ENCODE data around the gene NTM. TPM values are rescaled to one million over a fixed set of nuclear protein-coding genes. Genes with fewer than 3 reads are reported as not detected.

The NTM gene
- polyA plus RNA-seq, 4 donors, result 0.94 to 3.1 (median 1.4) TPM; not detected in 1

DNA sequence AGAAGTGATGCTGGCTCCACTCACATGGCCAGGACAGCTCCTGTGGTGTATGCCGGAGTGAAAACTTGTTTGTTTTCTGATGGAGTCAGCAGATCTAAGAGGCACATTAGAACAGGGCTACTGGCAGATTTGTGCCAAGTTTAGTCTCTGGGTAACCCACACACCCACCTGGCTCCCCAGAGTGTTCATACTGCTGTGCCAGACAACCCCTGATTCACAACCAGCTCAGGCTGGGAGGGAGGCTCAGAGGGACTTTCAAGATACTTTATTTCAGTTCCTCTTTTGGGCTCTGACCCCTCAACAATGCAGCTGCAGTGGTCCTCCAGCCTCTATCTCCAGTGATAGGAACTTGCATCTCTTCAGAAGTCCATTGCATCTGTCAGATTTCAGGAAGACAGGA, 8.5 kb downstream of the NTM start:
- H3K9me3 ChIP-seq (ENCODE audit: control insufficient read depth in 2 of 2, insufficient read depth in 1 of 2, low read depth in 1 of 2, low read length in 1 of 2), result no peaks in the 10 kb centered on the region
- no peaks in the 10 kb centered on the region for H3K4me1 ChIP-seq (ENCODE audit: control insufficient read depth in 3 of 3, insufficient read depth in 2 of 3, low read depth in 1 of 3, low read length in 2 of 3)
- no peak for DNase-seq
- no peak overlapping the region for H3K27ac ChIP-seq (ENCODE audit: low read depth in 1 of 3, low read length in 2 of 3)
- 81 to 96% (median 81%) methylated on average over 1 of the region's 1 CpG for WGBS, 3 donors
- H3K4me3 ChIP-seq (ENCODE audit: low read depth in 1 of 3, low read length in 3 of 3), result no peak overlapping the region
- peaks cover 0 to 18% (median 0%) of the 10 kb centered on the region in 3 donors for H3K27me3 ChIP-seq (ENCODE audit: control insufficient read depth in 3 of 3, insufficient read depth in 3 of 3, low read length in 3 of 3)
- FAIRE-seq, result no peak
- no peaks in the 10 kb centered on the region for H3K36me3 ChIP-seq (ENCODE audit: control insufficient read depth in 3 of 3, insufficient read depth in 2 of 3, low read depth in 1 of 3, low read length in 3 of 3)

DNA sequence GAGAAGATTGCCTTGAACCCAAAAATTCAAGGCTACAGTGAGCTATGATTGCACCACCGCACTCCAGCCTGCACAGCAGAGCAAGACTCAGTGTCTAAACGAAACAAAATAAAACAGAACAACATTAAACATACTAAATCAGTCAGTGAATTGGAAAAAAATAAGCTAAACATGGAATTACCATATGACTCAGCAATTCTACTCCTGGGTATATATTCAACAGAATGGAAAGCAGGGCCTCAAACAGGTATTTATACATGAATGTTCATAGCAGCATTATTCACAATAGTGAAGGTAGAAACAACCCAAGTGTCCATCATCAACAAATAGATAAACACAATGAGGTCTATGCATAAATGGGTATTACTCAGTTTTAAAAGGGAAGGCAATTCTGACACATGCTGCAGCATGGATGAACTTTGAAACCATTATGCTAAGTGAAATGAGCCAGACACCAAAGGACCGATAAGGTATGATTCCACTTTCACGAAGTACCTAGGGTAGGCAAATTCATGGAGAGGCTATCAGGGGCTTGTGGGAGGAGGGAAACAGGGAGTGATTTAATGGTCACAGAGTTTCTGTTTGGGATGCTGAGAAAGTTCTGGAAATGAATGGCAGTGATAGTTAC, 15.5 kb downstream of the NTM start:
- Histone ChIP-seq H3K9me3 (ENCODE audit: control insufficient read depth in 2 of 2, insufficient read depth in 1 of 2, low read depth in 1 of 2, low read length in 1 of 2) (no peaks in the 10 kb centered on the region), H3K4me1 (ENCODE audit: control insufficient read depth in 3 of 3, insufficient read depth in 2 of 3, low read depth in 1 of 3, low read length in 2 of 3) (peaks cover 0 to 6% (median 0%) of the 10 kb centered on the region in 3 donors), H3K4me3 (ENCODE audit: low read depth in 1 of 3, low read length in 3 of 3) (no peak overlapping the region), H3K27me3 (ENCODE audit: control insufficient read depth in 3 of 3, insufficient read depth in 3 of 3, low read length in 3 of 3) (peaks cover 0 to 6% (median 0%) of the 10 kb centered on the region in 3 donors), H3K36me3 (ENCODE audit: control insufficient read depth in 3 of 3, insufficient read depth in 2 of 3, low read depth in 1 of 3, low read length in 3 of 3) (no peaks in the 10 kb centered on the region), H3K27ac (ENCODE audit: low read depth in 1 of 3, low read length in 2 of 3) (no peak overlapping the region)
- DNase-seq (peak; percentile 63 to 76), FAIRE-seq (no peak)
- 21 to 58% (median 41%) methylated on average over 4 of the region's 4 CpGs for WGBS, 3 donors

DNA sequence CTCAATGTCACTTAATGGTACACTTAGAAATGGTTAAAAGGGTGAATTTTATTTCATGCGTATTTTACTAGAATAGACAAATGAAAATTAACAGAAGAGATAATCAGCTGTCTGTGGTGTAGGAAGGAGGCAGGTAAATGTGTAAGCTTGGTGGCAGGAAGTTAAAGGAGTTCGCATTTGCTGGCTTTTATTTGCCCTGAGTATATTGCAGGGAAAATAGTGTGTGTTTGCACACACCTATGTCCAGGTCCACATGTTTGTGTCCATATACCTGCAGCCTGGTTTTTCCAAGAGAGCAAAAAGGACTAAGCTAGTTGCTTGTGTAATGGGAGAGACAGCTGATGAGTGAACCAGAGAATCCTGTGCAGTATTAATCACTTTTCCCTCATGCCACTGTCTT, 16.0 kb downstream of the NTM start:
- Histone ChIP-seq H3K4me3 (ENCODE audit: low read depth in 1 of 3, low read length in 3 of 3) (no peak overlapping the region), H3K36me3 (ENCODE audit: control insufficient read depth in 3 of 3, insufficient read depth in 2 of 3, low read depth in 1 of 3, low read length in 3 of 3) (no peaks in the 10 kb centered on the region), H3K27ac (ENCODE audit: low read depth in 1 of 3, low read length in 2 of 3) (no peak overlapping the region), H3K9me3 (ENCODE audit: control insufficient read depth in 2 of 2, insufficient read depth in 1 of 2, low read depth in 1 of 2, low read length in 1 of 2) (no peaks in the 10 kb centered on the region), H3K4me1 (ENCODE audit: control insufficient read depth in 3 of 3, insufficient read depth in 2 of 3, low read depth in 1 of 3, low read length in 2 of 3) (peaks cover 0 to 6% (median 0%) of the 10 kb centered on the region in 3 donors), H3K27me3 (ENCODE audit: control insufficient read depth in 3 of 3, insufficient read depth in 3 of 3, low read length in 3 of 3) (peaks cover 0 to 6% (median 0%) of the 10 kb centered on the region in 3 donors)
- FAIRE-seq (no peak), DNase-seq (no peak)
- WGBS, 3 donors, result 20 to 61% (median 48%) methylated on average over 2 of the region's 2 CpGs

DNA sequence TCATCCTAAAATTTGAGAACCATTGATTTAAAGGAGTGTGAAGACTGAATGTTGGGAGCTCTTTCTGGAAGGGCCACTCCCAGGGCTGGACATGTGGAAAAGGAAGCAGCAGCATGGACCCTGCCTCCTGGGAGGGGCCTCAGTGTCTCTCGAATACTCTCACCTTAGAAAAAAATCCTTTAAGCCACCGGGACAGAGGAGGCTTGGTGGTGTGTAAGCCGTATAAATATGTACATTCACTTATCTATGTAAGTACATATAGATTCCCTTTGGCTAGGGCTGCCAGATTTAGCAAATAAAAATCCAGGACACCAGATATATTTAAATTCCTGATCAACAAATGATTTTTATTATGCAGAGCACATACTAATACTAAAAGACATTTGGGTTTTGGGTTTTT, 17.6 kb downstream of the NTM start:
- Histone ChIP-seq H3K27me3 (ENCODE audit: control insufficient read depth in 3 of 3, insufficient read depth in 3 of 3, low read length in 3 of 3) (peaks cover 0 to 3% (median 0%) of the 10 kb centered on the region in 3 donors), H3K36me3 (ENCODE audit: control insufficient read depth in 3 of 3, insufficient read depth in 2 of 3, low read depth in 1 of 3, low read length in 3 of 3) (no peaks in the 10 kb centered on the region), H3K4me1 (ENCODE audit: control insufficient read depth in 3 of 3, insufficient read depth in 2 of 3, low read depth in 1 of 3, low read length in 2 of 3) (peaks cover 0 to 6% (median 0%) of the 10 kb centered on the region in 3 donors), H3K27ac (ENCODE audit: low read depth in 1 of 3, low read length in 2 of 3) (no peak overlapping the region), H3K9me3 (ENCODE audit: control insufficient read depth in 2 of 2, insufficient read depth in 1 of 2, low read depth in 1 of 2, low read length in 1 of 2) (no peaks in the 10 kb centered on the region), H3K4me3 (ENCODE audit: low read depth in 1 of 3, low read length in 3 of 3) (no peak overlapping the region)
- WGBS, 3 donors, result 40 to 60% (median 57%) methylated on average over 3 of the region's 3 CpGs
- DNase-seq (no peak), FAIRE-seq (no peak)

DNA sequence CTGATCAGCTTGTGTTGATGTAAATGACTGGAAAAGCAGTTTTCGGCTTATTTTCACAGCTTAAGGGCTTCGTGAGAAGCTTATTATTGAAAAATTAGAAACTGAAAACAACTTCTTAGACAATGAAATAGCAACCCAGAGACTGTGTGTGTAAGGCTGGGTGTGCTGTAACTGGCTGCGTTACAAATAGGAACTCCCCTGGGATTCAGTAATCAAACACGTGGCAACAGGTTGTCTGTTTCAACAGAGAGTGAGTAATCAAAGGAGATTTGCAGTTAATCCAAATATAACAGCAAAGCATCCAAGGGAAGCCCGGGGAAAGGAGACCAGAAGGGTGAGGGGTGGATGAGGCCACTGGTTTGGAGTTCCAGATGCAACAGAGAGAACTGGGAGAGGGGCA, 19.2 kb downstream of the NTM start:
- no peak for FAIRE-seq
- peaks cover 0 to 3% (median 0%) of the 10 kb centered on the region in 3 donors for H3K27me3 ChIP-seq (ENCODE audit: control insufficient read depth in 3 of 3, insufficient read depth in 3 of 3, low read length in 3 of 3)
- no peak overlapping the region for H3K27ac ChIP-seq (ENCODE audit: low read depth in 1 of 3, low read length in 2 of 3)
- H3K36me3 ChIP-seq (ENCODE audit: control insufficient read depth in 3 of 3, insufficient read depth in 2 of 3, low read depth in 1 of 3, low read length in 3 of 3), result no peaks in the 10 kb centered on the region
- no peak for DNase-seq
- H3K4me1 ChIP-seq (ENCODE audit: control insufficient read depth in 3 of 3, insufficient read depth in 2 of 3, low read depth in 1 of 3, low read length in 2 of 3), result peaks cover 0 to 6% (median 0%) of the 10 kb centered on the region in 3 donors
- 68 to 79% (median 74%) methylated on average over 5 of the region's 5 CpGs for WGBS, 3 donors
- no peaks in the 10 kb centered on the region for H3K9me3 ChIP-seq (ENCODE audit: control insufficient read depth in 2 of 2, insufficient read depth in 1 of 2, low read depth in 1 of 2, low read length in 1 of 2)
- no peak overlapping the region for H3K4me3 ChIP-seq (ENCODE audit: low read depth in 1 of 3, low read length in 3 of 3)

DNA sequence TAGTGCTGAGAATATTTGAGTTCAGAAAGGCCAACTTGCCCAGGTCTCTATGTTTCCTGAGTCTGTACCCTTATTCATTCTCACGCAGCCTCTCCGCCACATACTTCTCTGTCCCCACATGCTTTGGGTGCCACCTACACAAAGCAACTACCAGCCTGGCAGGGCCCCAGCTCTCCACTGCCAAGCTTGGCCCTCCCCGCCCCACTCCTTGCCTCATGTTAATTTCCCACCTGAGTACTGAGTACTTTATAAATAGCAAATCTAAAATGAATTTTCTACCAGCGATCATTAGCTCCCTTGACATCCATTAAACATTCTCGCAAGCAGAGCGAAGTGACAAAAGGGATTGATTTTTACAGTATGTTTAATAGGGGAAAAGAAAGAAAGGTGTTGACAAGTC, 20.8 kb downstream of the NTM start:
- H3K4me1 ChIP-seq (ENCODE audit: control insufficient read depth in 3 of 3, insufficient read depth in 2 of 3, low read depth in 1 of 3, low read length in 2 of 3), result no peaks in the 10 kb centered on the region
- WGBS, 3 donors, result 79 to 97% (median 95%) methylated on average over 6 of the region's 6 CpGs
- H3K36me3 ChIP-seq (ENCODE audit: control insufficient read depth in 3 of 3, insufficient read depth in 2 of 3, low read depth in 1 of 3, low read length in 3 of 3), result no peaks in the 10 kb centered on the region
- peaks cover 0 to 3% (median 0%) of the 10 kb centered on the region in 3 donors for H3K27me3 ChIP-seq (ENCODE audit: control insufficient read depth in 3 of 3, insufficient read depth in 3 of 3, low read length in 3 of 3)
- no peaks in the 10 kb centered on the region for H3K9me3 ChIP-seq (ENCODE audit: control insufficient read depth in 2 of 2, insufficient read depth in 1 of 2, low read depth in 1 of 2, low read length in 1 of 2)
- DNase-seq (no peak), FAIRE-seq (no peak)
- H3K27ac ChIP-seq (ENCODE audit: low read depth in 1 of 3, low read length in 2 of 3), result no peak overlapping the region
- no peak overlapping the region for H3K4me3 ChIP-seq (ENCODE audit: low read depth in 1 of 3, low read length in 3 of 3)

DNA sequence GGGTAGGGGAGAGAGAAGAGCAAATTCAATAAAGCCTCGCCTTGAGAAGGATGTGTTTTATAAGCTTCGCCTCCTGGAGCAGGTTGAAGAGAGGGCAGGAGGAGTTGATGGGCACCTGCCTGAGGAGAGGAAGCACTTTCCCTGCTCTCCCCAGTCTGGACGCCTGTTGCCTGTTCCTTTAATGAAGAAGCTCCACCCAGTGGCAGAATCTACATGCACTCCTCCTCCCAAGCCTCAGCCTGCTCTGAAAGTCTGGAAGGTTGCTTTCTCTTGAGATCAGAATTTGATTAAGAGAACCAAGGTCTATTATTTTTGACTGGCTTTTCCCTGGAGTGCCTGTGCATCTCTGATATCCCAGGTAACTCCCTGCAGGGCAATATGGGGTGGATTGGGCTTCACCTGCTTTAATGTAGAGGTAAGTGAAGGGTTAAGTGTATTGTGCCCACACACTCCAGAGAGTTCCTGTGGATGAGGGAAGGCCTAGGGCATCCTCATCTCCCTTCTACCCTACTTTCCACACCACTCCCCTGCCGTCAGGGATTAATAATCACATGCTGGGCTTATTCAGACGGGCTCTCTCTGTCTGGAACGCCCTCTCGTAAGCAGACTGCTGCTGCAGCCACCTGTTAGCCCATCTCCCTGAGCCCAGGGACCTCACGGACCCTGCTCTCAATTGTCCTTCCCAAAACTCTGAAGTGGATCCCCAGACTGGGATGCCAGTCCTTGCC, 22.3 kb downstream of the NTM start:
- DNase-seq, result peak in 1 of 2 donors; percentile 39

DNA sequence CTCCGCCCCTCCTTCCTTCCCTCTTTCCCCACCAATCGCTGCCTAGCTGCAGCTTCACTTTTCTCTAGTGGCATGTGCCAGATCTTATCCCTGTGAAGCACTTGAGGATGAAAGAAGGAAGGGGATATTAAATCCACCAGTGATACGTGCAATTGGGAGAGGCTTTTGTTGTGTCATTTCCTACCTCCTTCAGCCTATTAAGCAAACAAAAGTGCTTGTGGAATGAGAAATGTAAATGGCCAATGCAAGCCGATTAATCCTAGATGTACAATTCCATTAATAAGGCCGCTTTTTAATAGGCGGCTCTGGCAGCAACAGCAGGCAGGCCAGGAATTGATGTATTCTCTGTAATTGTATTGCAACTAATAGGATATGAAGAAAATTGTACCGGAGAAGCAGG, 23.3 kb downstream of the NTM start:
- WGBS, 3 donors, result 87 to 90% (median 90%) methylated on average over 7 of the region's 7 CpGs
- Histone ChIP-seq H3K4me1 (ENCODE audit: control insufficient read depth in 3 of 3, insufficient read depth in 2 of 3, low read depth in 1 of 3, low read length in 2 of 3) (no peaks in the 10 kb centered on the region), H3K9me3 (ENCODE audit: control insufficient read depth in 2 of 2, insufficient read depth in 1 of 2, low read depth in 1 of 2, low read length in 1 of 2) (no peaks in the 10 kb centered on the region), H3K27me3 (ENCODE audit: control insufficient read depth in 3 of 3, insufficient read depth in 3 of 3, low read length in 3 of 3) (peaks cover 0 to 3% (median 0%) of the 10 kb centered on the region in 3 donors), H3K4me3 (ENCODE audit: low read depth in 1 of 3, low read length in 3 of 3) (no peak overlapping the region), H3K27ac (ENCODE audit: low read depth in 1 of 3, low read length in 2 of 3) (no peak overlapping the region), H3K36me3 (ENCODE audit: control insufficient read depth in 3 of 3, insufficient read depth in 2 of 3, low read depth in 1 of 3, low read length in 3 of 3) (no peaks in the 10 kb centered on the region)
- FAIRE-seq (no peak), DNase-seq (no peak)

More for the DNA sequence above, 22.3 kb downstream of the NTM start:
- WGBS, 3 donors, result 63 to 66% (median 63%) methylated on average over 8 of the region's 8 CpGs
- H3K36me3 ChIP-seq (ENCODE audit: control insufficient read depth in 3 of 3, insufficient read depth in 2 of 3, low read depth in 1 of 3, low read length in 3 of 3), result no peaks in the 10 kb centered on the region
- H3K27me3 ChIP-seq (ENCODE audit: control insufficient read depth in 3 of 3, insufficient read depth in 3 of 3, low read length in 3 of 3), result peaks cover 0 to 3% (median 0%) of the 10 kb centered on the region in 3 donors
- no peak overlapping the region for H3K27ac ChIP-seq (ENCODE audit: low read depth in 1 of 3, low read length in 2 of 3)
- no peak for FAIRE-seq
- H3K4me3 ChIP-seq (ENCODE audit: low read depth in 1 of 3, low read length in 3 of 3), result no peak overlapping the region
- no peaks in the 10 kb centered on the region for H3K9me3 ChIP-seq (ENCODE audit: control insufficient read depth in 2 of 2, insufficient read depth in 1 of 2, low read depth in 1 of 2, low read length in 1 of 2)
- H3K4me1 ChIP-seq (ENCODE audit: control insufficient read depth in 3 of 3, insufficient read depth in 2 of 3, low read depth in 1 of 3, low read length in 2 of 3), result no peaks in the 10 kb centered on the region

Data from small intestine (tissue), 7 donors.